ENCODE data around the gene GPR55.

DNA sequence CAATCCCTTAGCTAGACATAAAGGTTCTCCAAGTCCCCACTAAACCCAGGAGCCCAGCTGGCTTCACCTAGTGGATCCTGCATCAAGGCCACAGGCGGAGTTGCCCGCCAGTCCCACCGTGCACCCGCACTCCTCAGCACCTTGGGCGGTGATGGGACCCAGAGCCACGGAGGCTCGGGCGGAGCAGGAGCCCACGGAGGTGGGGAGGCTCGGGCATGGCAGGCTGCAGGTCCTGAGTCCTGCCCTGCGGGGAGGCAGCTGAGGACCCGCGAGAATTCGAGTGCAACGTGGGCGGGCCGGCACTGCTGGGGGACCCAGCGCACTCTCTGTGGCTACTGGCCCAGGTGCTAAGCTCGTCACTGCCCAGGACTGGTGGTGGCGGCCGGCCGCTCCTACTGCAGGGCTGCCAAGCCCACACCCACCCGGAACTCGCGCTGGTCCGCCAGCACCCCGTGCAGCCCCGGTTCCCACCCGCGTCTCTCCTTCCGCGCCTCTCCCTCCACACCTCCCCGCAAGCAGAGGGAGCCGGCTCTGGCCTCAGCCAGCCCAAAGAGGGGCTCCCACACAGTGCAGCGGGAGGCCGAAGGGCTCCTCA is 39.2 kb upstream of the GPR55 start:
- TF ChIP-seq EP300 (IDR thresholded peaks at IDR 0.05; ENCODE audit: borderline replicate concordance in 1 of 2, low read depth in 2 of 2, low read length in 2 of 2) (no peak), NRF1 (IDR thresholded peaks at IDR 0.05; ENCODE audit: low read depth, low read length) (no peak), POLR2AphosphoS5 (IDR thresholded peaks at IDR 0.05; ENCODE audit: low read depth, low read length) (no peak), SUZ12 (IDR thresholded peaks at IDR 0.05; ENCODE audit: low read length) (no peak), TAF1 (IDR thresholded peaks at IDR 0.05; ENCODE audit: low read depth, low read length) (no peak), RNF2 (IDR thresholded peaks at IDR 0.05; ENCODE audit: borderline replicate concordance, low read depth, low read length, missing control alignments, poor library complexity, severe bottlenecking) (no peak), KDM5A (IDR thresholded peaks at IDR 0.05; ENCODE audit: low read length) (no peak), SRF (IDR thresholded peaks at IDR 0.05; ENCODE audit: low read depth, low read length) (no peak), CEBPB (IDR thresholded peaks at IDR 0.05; ENCODE audit: low read depth, low read length) (no peak), ZNF274 (IDR thresholded peaks at IDR 0.05; ENCODE audit: borderline replicate concordance, extremely low read depth, low read length) (no peak), POLR2A (IDR thresholded peaks at IDR 0.05; ENCODE audit: control extremely low read depth in 1 of 2, low read depth in 2 of 2, low read length in 2 of 2) (no peak)
- TF ChIP-seq, protein P1, sequence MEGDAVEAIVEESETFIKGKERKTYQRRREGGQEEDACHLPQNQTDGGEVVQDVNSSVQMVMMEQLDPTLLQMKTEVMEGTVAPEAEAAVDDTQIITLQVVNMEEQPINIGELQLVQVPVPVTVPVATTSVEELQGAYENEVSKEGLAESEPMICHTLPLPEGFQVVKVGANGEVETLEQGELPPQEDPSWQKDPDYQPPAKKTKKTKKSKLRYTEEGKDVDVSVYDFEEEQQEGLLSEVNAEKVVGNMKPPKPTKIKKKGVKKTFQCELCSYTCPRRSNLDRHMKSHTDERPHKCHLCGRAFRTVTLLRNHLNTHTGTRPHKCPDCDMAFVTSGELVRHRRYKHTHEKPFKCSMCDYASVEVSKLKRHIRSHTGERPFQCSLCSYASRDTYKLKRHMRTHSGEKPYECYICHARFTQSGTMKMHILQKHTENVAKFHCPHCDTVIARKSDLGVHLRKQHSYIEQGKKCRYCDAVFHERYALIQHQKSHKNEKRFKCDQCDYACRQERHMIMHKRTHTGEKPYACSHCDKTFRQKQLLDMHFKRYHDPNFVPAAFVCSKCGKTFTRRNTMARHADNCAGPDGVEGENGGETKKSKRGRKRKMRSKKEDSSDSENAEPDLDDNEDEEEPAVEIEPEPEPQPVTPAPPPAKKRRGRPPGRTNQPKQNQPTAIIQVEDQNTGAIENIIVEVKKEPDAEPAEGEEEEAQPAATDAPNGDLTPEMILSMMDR (IDR thresholded peaks at IDR 0.05; ENCODE audit: control extremely low read depth in 1 of 3, insufficient read depth in 1 of 3, low read depth in 1 of 3, low read length in 3 of 3) = no peak

Measured in H1 (cell line).